HG03060 (cell line): ENCODE measurements around the gene TRPV2.
"Not testable (repeated sequence)": the region's sequence is repeated elsewhere in the genome, so short reads cannot be mapped to it uniquely, and the experiment has no call there.

Source experiments
- ATAC-seq: cut with Tn5 transposase; IDR thresholded peaks from one replicate; pipeline ENCODE4 v1.9.1; 2021; ENCODE audit warnings: low read depth, moderate number of reproducible peaks; ENCODE audit not compliant: unreplicated experiment

TRPV2 gene

GRCh38 chr17:16434662-16435061 lies 19.3 kb downstream of the TRPV2 start:
- ATAC-seq, result no peak

DNA sequence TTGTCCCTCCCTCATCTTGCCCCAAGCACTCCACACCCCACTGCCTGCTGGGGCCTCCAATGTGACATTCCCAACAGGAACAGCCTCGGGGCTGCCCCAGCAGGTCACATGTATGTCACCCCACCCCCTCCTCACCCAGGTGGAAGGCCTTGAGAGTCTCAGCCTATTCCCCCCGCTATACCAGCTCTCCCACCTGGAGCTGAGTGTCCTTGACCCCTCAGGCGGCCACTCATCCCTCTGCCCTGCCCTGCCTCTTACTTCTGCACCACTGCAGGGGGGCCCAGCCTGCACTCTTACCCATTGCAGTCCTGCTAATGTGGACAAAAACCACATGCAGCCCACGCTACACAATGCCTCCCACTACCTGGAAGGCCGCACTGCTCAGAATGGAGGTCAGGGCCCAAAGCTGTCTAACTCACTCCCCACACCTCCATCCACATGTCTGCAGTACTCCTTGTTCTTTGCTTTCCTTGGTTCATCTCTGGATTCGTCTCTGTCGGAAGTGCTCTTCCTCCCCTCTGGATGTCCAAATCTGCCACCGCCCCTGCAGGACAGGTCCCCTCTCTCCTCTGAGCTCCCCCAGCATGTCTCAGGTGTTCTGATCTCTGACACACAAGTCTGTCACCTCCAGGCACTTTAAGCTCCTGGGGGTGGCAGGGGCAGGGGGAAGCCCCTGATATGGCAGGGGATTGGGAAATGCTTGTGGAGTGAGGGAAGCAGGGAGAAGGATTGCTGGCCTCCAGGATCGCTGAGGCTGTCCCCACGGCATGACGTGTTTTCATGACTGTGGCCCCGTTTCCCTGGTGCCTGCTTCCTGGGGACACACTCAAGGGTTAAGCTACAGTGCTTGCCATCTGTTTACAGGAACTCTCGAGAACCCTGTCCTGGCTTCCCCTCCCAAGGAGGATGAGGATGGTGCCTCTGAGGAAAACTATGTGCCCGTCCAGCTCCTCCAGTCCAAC lies 20.8 kb downstream of the TRPV2 start:
- no peak for ATAC-seq

- ATAC-seq, result no peak
Observed at GRCh38 chr17:16437083-16437482, 21.7 kb downstream of the TRPV2 start.

DNA sequence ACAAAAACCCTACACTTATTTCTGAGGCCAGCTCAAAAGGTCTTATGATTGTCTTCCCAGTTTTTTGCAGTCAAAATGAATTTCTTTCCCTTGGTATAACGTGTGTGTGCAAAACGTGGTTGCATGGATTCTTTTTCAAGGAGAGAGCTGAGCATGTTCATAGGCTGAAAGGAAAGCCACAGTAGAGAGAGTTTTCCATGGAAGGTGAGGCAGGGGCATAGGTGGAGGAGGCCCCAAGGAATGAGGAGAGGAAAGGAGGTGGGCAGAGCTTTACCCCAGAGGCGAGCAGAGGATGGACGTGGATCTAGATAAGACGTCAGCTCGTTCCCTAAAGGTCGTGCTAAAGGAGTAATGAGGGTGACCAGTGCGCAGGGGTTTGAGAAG lies 22.8 kb downstream of the TRPV2 start:
- peak; percentile 3 for ATAC-seq

GRCh38 chr17:16438557-16439302 lies 23.4 kb downstream of the TRPV2 start:
- peak; percentile 71 for ATAC-seq

DNA sequence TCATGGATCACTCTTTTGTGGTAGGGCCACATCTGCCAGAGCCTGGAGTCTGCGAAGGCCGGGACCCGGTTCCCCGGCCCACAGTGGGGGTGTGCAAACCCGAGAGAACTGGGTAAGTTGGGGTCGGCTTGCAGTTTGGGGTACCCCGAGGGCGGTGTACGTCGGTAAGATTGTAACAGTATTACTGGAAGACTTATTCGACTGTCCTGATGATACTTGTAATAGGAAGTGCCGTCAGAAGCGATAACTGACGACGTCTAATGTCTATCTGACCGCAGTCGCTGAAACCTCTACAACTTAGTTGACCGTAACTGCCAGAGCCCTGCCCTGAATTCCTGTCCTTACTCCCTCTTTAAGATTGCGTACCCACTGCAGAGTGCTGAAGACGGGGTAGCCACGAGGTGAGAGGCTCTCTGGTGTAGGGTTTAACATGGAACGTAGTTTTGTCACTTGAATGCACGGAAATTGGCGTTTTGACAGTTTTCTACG lies 24.0 kb downstream of the TRPV2 start:
- no peak for ATAC-seq

DNA sequence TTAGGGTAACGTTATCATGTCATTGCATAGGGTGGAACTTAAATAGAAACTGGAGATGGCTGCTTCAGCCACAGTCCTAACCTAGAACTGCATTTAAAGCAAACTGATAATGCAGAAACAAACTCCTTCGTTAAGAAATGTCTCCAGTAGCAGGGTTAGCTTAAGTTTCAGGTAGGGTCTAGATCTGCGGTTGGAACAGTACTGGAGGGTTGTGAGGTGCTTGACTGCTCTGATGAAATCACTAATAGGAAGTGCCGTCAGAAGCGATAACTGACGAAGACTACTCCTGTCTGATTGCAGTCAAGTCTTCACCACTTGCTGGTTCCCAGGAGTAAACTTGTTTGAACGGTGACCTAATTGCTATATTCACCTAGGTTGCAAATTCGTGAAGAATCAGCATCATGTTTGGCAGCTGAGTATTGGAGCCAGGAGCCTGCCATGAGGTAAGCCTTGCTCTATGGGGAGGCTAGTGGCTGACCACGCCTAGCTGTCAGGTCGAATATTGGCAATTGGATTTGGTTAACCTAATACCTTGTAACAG lies 24.5 kb downstream of the TRPV2 start:
- no peak for ATAC-seq

DNA sequence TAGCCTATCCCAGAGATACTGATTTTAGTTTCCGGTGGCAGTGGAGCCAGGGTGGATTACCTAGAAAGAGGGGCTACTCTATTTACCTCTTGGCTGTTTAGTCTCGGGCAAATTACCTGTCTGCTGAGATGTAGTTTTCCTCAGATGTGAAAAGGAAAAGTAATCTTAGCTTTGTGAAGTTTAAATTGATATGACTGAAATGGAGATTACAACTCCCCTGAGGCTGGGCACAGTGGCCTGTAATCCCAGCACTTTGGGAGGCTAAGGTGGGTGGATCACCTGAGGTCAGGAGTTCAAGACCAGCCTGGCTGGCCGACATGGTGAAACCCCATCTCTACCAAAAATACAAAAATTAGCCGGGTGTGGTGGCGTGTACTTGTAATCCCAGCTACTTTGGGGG lies 25.0 kb downstream of the TRPV2 start:
- not testable (repeated sequence) for ATAC-seq

DNA sequence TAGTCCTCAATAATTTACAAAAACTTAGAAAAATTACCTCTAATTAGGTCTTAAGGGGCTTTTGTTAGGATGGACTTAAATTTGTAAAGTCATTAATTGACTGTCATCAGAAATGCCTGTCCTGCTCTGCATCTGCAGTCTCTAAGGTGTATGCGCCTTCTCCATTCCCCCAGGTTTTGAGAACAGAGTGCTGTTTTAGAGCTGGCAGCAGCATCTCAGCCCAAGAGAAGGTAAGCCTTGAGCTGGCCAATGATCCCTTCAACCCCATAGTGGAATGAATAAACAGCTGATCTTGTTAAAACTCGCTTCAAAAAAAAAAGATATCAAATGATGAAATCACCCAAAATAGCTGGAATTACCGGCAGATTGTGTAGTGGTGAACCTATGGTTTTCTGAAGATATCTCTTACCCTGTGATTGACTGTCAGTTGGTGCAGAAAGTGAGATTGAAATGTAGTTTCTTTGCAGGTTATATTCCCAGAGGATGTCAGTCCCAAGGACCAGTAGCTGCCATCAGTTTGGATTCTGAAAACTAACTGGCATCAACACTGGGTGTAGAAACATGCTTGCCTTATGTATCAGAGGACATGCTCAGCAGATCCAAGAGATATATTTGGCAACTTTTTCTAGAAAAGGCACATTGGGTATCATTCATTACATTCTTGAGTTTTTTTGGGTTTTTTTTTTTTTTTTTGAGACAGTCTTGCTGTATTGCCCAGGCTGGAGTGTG lies 25.7 kb downstream of the TRPV2 start:
- ATAC-seq, result no peak

DNA sequence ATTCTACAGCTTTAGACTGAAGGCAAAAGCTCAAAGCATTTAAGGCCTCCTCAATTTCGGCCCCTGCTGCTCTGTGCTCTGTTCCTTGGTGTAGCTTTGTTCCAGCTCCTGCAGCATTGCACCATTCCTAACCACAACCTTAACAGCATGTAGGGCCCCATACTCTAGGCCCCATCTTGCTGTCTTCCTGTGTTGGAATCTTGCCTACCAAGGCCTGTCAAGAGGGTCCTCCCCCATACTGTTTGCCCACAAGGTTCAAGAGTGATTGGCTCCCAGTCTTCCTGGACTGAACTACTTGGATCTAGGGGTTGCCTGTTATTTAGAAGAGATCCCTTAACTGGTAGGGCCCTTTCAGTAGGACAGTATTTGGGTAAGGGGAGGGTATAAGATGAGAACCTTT lies 26.8 kb downstream of the TRPV2 start:
- no peak for ATAC-seq

DNA sequence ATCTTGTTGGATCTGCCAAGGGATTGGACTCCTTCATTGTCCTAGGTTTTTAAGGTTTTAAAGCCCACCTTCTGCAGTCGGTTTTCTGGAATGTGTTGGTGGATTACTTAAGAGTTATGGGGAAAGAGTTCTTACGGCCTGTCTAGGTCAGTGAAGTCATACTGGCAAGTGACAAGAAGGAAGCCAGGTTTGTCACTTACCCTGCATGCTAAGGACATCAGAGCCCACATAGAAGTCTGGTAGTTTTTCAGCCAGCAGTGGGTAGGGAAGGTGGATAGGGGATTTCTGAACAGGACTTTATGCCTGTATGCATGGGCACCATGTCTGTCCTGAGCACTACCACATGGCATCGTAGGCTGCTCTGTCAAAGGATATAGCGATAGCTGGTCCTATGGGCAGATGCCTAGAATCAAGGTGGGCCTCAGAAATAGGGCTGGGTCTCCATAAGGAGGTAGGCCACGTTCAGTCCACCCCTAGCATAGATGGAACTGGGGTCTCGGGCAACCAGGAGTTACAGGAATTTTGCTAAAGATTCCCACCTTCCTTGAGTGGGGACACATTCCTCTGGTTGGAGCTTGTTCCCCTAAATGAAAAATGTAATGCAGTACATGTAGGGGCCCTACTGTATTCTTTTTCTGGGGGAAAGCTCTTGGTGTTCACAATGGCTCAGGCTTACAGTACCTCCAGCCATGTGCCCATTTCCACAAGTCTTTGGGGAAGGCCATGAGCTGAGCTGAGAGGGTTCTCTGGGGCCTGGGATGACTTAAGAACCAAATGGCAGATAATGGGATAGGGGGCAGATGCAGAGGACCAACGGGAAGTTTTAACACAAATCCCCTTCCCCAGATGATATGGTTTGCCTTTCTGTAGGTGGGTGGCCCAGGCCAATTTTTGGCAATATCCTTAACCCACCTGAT lies 27.5 kb downstream of the TRPV2 start:
- ATAC-seq, result no peak

DNA sequence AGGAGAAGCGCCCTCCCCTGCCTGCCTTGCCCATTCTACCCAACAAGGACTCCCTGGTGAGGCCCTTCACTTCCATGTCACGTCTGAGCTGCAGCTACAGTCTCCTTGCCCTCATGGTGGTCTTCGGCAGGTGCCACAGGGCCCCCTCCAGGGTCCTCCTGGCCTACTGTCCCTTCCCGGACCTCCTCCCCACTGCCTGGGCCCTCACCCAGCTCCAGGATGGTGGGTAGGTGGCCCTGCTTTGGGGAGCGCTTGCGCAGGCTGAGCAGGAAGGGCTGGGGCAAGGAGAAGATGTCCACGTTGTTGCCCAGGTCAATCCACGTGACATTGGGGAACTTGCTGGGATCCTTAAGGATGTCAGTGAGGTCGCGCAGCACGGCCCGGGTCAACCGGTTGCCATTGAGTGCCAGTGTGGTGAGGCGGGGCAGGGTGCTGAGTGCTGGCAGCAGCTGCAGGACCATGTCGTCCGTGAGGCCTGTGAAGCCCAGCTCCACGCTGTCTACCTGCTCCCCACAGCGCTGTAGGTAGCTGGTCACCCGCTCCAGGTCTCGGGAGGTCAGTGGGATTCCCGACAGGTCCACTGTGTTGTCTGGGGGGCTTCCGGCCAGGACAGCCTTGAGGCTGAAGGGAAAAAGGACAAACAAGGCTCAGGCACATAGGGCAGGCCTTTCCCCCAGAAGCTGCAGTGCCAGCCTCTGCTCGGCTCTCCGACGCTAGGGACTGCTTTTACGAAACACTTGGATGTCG lies 28.3 kb downstream of the TRPV2 start:
- no peak for ATAC-seq

DNA sequence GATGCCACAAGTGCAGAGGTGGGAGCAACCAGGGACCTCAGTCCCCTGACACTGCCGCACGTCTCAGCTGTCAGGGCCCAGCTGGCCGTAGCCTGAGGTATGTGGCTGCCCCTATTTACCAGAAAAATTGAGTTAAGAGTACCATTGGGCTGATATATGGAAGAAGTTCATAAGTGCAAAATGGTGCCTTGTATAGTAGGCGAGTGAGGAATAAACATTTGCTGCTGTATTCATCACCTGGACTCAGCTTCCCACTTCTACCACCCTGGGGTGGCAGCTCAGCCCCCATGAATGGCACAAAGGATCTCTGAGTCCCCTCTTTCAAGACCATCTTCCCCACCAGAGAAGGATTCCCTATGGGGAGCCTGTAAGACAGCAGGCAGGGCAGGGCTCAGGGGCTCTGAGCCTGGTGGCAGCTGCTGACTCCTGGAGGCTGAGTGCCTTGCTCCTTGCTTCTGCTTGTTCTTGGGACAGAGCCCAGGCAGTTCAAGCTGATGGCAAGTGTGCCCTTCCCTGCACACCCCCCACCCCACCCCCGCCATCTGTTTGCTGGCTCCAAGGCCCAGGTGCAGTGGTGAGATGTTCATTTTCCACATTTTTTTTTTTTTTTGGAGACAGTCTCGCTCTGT lies 29.0 kb downstream of the TRPV2 start:
- ATAC-seq, result no peak

DNA sequence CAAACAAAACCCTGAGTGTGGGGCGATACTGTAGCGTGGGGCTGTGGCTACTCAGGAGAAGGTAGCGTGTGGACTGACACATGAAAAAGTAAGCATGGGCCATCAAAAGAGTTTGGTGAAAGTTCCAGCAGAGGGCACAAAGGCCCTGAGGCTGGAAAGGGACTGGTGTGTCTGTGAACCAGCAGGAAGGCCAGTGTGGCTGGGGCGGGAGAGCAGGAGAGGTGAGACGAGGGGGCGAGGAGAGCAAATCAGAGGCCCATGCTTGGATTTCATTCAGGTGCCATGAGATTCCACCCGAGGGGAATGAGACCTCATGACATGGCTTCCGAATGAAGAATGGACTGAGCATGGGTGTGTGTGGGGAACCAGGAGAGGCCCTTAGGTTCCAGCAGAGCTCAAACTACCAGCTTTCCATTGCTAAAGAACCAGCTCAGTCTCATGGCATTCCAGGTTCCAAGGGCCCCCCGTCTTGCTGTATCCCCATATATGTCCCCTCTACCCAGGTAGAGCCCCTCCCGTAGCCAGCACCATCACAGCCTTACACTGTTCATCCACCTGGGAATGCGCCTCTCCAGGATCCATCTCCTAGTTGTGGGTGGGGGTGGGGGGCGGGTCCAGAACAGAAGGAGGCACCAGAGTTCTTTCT lies 31.1 kb downstream of the TRPV2 start:
- ATAC-seq, result no peak

- ATAC-seq, result no peak
Observed at GRCh38 chr17:16447676-16448075, 32.3 kb downstream of the TRPV2 start.

GRCh38 chr17:16448490-16448889 lies 33.1 kb downstream of the TRPV2 start:
- ATAC-seq, result no peak

- ATAC-seq, result no peak
Observed at GRCh38 chr17:16449121-16449570, 33.8 kb downstream of the TRPV2 start.

- ATAC-seq, result no peak
Observed at GRCh38 chr17:16450028-16450427, 34.7 kb downstream of the TRPV2 start.
